OCI-LY7 (cell line): Measurements from ENCODE around the gene TMEM183A. TPM values are rescaled to one million over a fixed set of nuclear protein-coding genes. Genes with fewer than 3 reads are reported as not detected.

Experiments
- BruUV-seq: library from RNA; stranded (reverse); fragments of 400-500 nt; replicated peaks from 2 replicates; lab custom pipeline; 2021; lab: Mats Ljungman, UMichigan
- CTCF ChIA-PET: fragments of 300-600 bp; sonication (Branson Sonifier 250); formaldehyde crosslinking; loops from one replicate; lab custom pipeline; 2022; ENCODE audit warnings: antibody characterized with exemption; ENCODE audit not compliant: unreplicated experiment; lab: Charles Lee
- POLR2A ChIA-PET: fragments of 300-600 bp; sonication (Branson Sonifier 250); formaldehyde crosslinking; loops from one replicate; lab custom pipeline; 2022; ENCODE audit warnings: antibody characterized with exemption; lab: Charles Lee
- DNase-seq: peaks from one replicate; pipeline ENCODE4 v3.0.0-alpha.2; 2015; ENCODE audit warnings: low spot score
- H2AFZ ChIP-seq: fragments of 200-600 bp; sonication (generic), shearing (Covaris generic); 2 replicates; pipeline ENCODE4 v1.6.1; 2014; ENCODE audit warnings: mild to moderate bottlenecking, antibody characterized with exemption, low read length, moderate library complexity
- H3K27ac ChIP-seq: fragments of 200-600 bp; sonication (generic); 2 replicates; pipeline ENCODE4 v1.5.1; 2014; ENCODE audit warnings: mixed run types, low read depth, mild to moderate bottlenecking, moderate library complexity, low read length, inconsistent platforms; ENCODE audit not compliant: poor library complexity, severe bottlenecking
- H3K36me3 ChIP-seq: fragments of 200-600 bp; sonication (generic); 2 replicates; pipeline ENCODE4 v1.6.1; 2014; ENCODE audit warnings: mild to moderate bottlenecking, antibody characterized with exemption, low read length, moderate library complexity, mixed read lengths; ENCODE audit not compliant: insufficient read depth
- H3K4me1 ChIP-seq: fragments of 200-600 bp; sonication (generic); 2 replicates; pipeline ENCODE4 v1.5.1; 2014; ENCODE audit warnings: mild to moderate bottlenecking, low read length; ENCODE audit not compliant: insufficient read depth, poor library complexity, severe bottlenecking
- H3K4me2 ChIP-seq: fragments of 200-600 bp; sonication (generic); 2 replicates; pipeline ENCODE4 v1.6.1; 2014; ENCODE audit warnings: mild to moderate bottlenecking, low read length
- H3K4me3 ChIP-seq: fragments of 200-600 bp; sonication (generic); 2 replicates; pipeline ENCODE4 v1.5.1; 2014; ENCODE audit warnings: mild to moderate bottlenecking, low read depth, low read length; ENCODE audit not compliant: poor library complexity, severe bottlenecking
- H3K79me2 ChIP-seq: fragments of 200-600 bp; sonication (generic); 2 replicates; pipeline ENCODE4 v1.6.1; 2016; ENCODE audit warnings: low read depth, mild to moderate bottlenecking, low read length, moderate library complexity, mixed read lengths; ENCODE audit not compliant: insufficient read depth
- H3K9me2 ChIP-seq: fragments of 200-600 bp; sonication (generic); 2 replicates; pipeline ENCODE4 v1.6.1; 2016; ENCODE audit warnings: mild to moderate bottlenecking, low read length, mixed read lengths; ENCODE audit not compliant: insufficient read depth
- H3K9me3 ChIP-seq: fragments of 200-600 bp; sonication (generic); 2 replicates; pipeline ENCODE4 v1.6.1; 2014; ENCODE audit warnings: mild to moderate bottlenecking, mixed run types, low read length, mixed read lengths
- H4K20me1 ChIP-seq: fragments of 200-600 bp; sonication (generic); 2 replicates; pipeline ENCODE4 v1.6.1; 2014; ENCODE audit warnings: mild to moderate bottlenecking, antibody characterized with exemption, low read length, moderate library complexity, mixed read lengths; ENCODE audit not compliant: insufficient read depth
- CTCF ChIP-seq: fragments of 200-600 bp; sonication (generic); conservative IDR thresholded peaks from 2 replicates; pipeline ENCODE4 v1.5.1; 2014; ENCODE audit warnings: mild to moderate bottlenecking, antibody characterized with exemption, low read length, moderate library complexity, mixed read lengths
- EZH2phosphoT487 ChIP-seq: fragments of 200-600 bp; sonication (generic); IDR thresholded peaks from 2 replicates; pipeline ENCODE4 v1.6.1; 2018; ENCODE audit warnings: low read depth, borderline replicate concordance, mild to moderate bottlenecking, mixed run types, antibody characterized with exemption, low read length, moderate library complexity, mixed read lengths
- intact Hi-C: fragments of 100-400 bp; cut with micrococcal nuclease; formaldehyde crosslinking; loops from one replicate; pipeline ENCODE4 v1.10.0; 2022; ENCODE audit not compliant: unreplicated experiment
- total RNA-seq, 2 experiments: library from RNA; depleted of rRNA in 1 of 2; stranded (reverse); fragments of >200 nt in 1 of 2; shearing (Covaris generic) in 1 of 2; gene quantifications; 2 replicates each; pipeline ENCODE4 v1.2.3, GENCODE V29; 2014 to 2022

Gene TMEM183A
- total RNA-seq, 2 experiments from 2014 or later, result 83.9 to 92.4 TPM

GRCh38 chr1:203052601-203053000 lies 45.4 kb downstream of the TMEM183A start:
- Histone ChIP-seq H3K9me3 (no peaks in the 10 kb centered on the region), H3K79me2 (no peaks in the 10 kb centered on the region), H3K4me1 (no peaks in the 10 kb centered on the region), H3K4me2 (no peak overlapping the region), H3K9me2 (no peaks in the 10 kb centered on the region), H3K27ac (no peak overlapping the region), H2AFZ (no peak overlapping the region), H3K4me3 (no peak overlapping the region), H3K36me3 (no peaks in the 10 kb centered on the region), H4K20me1 (no peaks in the 10 kb centered on the region)
- no peak for TF ChIP-seq CTCF
- TF ChIP-seq EZH2phosphoT487, result no peak
- intact Hi-C loops, result no loop called here
- no peak for DNase-seq
- BruUV-seq, result no TSS peak
- ChIA-PET CTCF (no interaction called here), POLR2A (no interaction called here)

DNA sequence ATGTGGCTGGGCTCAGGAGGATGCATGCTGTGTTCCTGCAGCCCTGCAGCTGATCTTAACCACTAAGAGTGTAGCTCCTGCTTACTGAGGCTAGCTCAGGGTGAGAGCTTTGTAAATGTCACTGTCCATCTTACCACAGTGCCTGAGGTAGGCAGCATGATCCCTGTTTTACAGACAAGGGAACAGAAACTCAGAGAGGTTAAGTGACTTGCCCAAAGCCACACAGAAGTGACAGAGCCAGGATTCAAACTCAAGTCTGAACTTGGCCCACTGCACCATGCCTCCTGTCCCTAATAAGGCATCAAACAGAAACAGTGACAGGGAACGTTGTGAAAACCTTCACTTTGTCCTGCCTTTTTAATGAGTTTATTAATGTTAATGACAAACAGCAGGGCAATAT lies 47.0 kb downstream of the TMEM183A start:
- Histone ChIP-seq H3K9me3 (no peaks in the 10 kb centered on the region), H3K4me1 (no peaks in the 10 kb centered on the region), H4K20me1 (no peaks in the 10 kb centered on the region), H3K36me3 (no peaks in the 10 kb centered on the region), H3K79me2 (no peaks in the 10 kb centered on the region), H3K4me3 (no peak overlapping the region), H3K27ac (no peak overlapping the region), H3K4me2 (no peak overlapping the region), H2AFZ (no peak overlapping the region), H3K9me2 (no peaks in the 10 kb centered on the region)
- TF ChIP-seq EZH2phosphoT487 (no peak), CTCF (no peak)
- intact Hi-C loops, result no loop called here
- POLR2A ChIA-PET, result interaction anchor here (0.6 kb wide), 1 partner anchor 569 kb away, joined by 3 read pairs; no protein-coding TSS in a partner anchor
- no peak for DNase-seq
- no TSS peak for BruUV-seq
- CTCF ChIA-PET, result no interaction called here

GRCh38 chr1:203054642-203055041 lies 47.5 kb downstream of the TMEM183A start:
- no TSS peak for BruUV-seq
- H3K27ac ChIP-seq, result no peak overlapping the region
- CTCF ChIA-PET, result no interaction called here

More at GRCh38 chr1:203054642-203055041, 47.5 kb downstream of the TMEM183A start:
- H3K36me3 ChIP-seq, result no peaks in the 10 kb centered on the region
- no peak for TF ChIP-seq EZH2phosphoT487
- no peak for TF ChIP-seq CTCF
- H3K9me2 ChIP-seq, result no peaks in the 10 kb centered on the region
- no peaks in the 10 kb centered on the region for H3K9me3 ChIP-seq
- intact Hi-C loops, result no loop called here
- H4K20me1 ChIP-seq, result no peaks in the 10 kb centered on the region
- H3K79me2 ChIP-seq, result no peaks in the 10 kb centered on the region
- DNase-seq, result no peak
- H2AFZ ChIP-seq, result no peak overlapping the region
- no peak overlapping the region for H3K4me3 ChIP-seq
- POLR2A ChIA-PET, result interaction anchor here (0.6 kb wide), 1 partner anchor 569 kb away, joined by 3 read pairs; no protein-coding TSS in a partner anchor
- H3K4me2 ChIP-seq, result no peak overlapping the region
- no peaks in the 10 kb centered on the region for H3K4me1 ChIP-seq
